Ascending aorta (tissue), 2 donors: ENCODE results near the gene PRKCB. TPM values are rescaled to one million over a fixed set of nuclear protein-coding genes. Genes with fewer than 3 reads are reported as not detected.
"Not testable (repeated sequence)": the region's sequence is repeated elsewhere in the genome, so short reads cannot be mapped to it uniquely, and the experiment has no call there.

Experiments
- DNase-seq, 2 donors: peaks; one replicate each; pipeline ENCODE4 v3.0.0-alpha.2; 2019; ENCODE audit warnings: low spot score in 2 of 2
- H3K27ac ChIP-seq, 2 donors: fragments of 200-600 bp; sonication (generic); one replicate each; pipeline ENCODE4 v1.5.1; 2016 to 2017; ENCODE audit warnings: mild to moderate bottlenecking in 1 of 2
- H3K27me3 ChIP-seq: fragments of 200-600 bp; sonication (generic); one replicate; pipeline ENCODE4 v1.5.1; 2017
- H3K36me3 ChIP-seq, 2 donors: fragments of 200-600 bp; sonication (generic); one replicate each; pipeline ENCODE4 v1.5.1; 2016
- H3K4me1 ChIP-seq, 2 donors: fragments of 200-600 bp; sonication (generic); one replicate each; pipeline ENCODE4 v1.5.1; 2016 to 2017; ENCODE audit warnings: mild to moderate bottlenecking in 1 of 2
- H3K4me3 ChIP-seq, 2 donors: fragments of 200-600 bp; sonication (generic); one replicate each; pipeline ENCODE4 v1.5.1; 2016 to 2017; ENCODE audit warnings: mild to moderate bottlenecking in 1 of 2
- H3K9me3 ChIP-seq, 2 donors: fragments of 200-600 bp; sonication (generic); one replicate each; pipeline ENCODE4 v1.5.1; 2016
- intact Hi-C: fragments of 100-400 bp; cut with DNase I; formaldehyde crosslinking; loops from one replicate; pipeline ENCODE4 v1.15.1; 2023
- total RNA-seq: library from RNA; depleted of rRNA; stranded (reverse); fragments of >200 nt; gene quantifications from one replicate; pipeline ENCODE4 v1.1.0, GENCODE V29; 2016
- TF ChIP-seq, protein P1 (sequence below), 3 experiments: fragments of 200-600 bp in 2 of 3; fragments of 450-650 bp in 1 of 3; sonication (generic) in 2 of 3; IDR thresholded peaks; one replicate each; pipeline ENCODE4 v1.5.1; 2016 to 2019; ENCODE audit warnings: antibody characterized with exemption in 3 of 3, mild to moderate bottlenecking in 1 of 3, moderate library complexity in 1 of 3

PRKCB gene
- total RNA-seq, 1 donor from 2014 or later, result 1.2 TPM

DNA sequence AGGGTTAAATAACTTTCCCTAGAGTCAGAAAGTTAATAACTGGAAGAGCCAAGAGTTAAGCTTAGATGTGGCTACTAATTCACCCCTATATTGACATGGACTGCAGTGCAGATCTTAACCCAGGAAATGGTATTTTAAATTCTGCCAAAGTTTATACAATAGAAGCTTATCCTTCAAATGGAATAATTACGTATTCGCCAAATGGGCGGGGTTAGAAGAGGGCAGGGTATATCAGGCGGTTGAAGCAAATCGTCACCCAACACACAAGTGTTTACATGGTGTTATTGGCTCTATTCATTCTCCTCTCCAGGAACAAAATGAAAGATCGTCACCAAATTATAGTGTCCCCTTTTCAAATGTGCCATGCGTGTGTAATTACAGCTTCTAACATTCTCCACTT is 182.7 kb downstream of the PRKCB start:
- TF ChIP-seq, protein P1, sequence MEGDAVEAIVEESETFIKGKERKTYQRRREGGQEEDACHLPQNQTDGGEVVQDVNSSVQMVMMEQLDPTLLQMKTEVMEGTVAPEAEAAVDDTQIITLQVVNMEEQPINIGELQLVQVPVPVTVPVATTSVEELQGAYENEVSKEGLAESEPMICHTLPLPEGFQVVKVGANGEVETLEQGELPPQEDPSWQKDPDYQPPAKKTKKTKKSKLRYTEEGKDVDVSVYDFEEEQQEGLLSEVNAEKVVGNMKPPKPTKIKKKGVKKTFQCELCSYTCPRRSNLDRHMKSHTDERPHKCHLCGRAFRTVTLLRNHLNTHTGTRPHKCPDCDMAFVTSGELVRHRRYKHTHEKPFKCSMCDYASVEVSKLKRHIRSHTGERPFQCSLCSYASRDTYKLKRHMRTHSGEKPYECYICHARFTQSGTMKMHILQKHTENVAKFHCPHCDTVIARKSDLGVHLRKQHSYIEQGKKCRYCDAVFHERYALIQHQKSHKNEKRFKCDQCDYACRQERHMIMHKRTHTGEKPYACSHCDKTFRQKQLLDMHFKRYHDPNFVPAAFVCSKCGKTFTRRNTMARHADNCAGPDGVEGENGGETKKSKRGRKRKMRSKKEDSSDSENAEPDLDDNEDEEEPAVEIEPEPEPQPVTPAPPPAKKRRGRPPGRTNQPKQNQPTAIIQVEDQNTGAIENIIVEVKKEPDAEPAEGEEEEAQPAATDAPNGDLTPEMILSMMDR (IDR thresholded peaks at IDR 0.05), result no peak

DNA sequence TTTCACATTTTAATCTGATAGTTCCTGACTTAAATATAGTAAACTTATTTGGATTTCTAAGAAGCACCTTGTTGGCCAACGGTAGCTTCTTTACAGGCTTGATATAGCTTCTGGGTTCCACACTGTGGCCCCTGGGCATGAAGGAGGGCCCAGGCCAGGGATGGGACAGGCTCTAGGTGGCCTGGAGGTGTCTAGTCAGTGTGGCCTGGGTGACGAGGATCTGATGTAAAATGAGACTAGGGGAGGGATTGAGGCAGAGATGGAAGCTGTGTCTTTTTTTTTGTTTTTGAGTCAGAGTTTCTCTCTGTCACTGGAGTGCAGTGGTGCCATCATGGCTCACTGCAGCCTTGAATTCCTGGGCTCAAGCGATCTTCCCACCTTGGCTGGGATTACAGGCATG is 187.0 kb downstream of the PRKCB start:
- TF ChIP-seq, protein P1 (IDR thresholded peaks at IDR 0.05), result no peak
- no peaks in the 10 kb centered on the region for H3K4me1 ChIP-seq
- no peak for DNase-seq
- no peaks in the 10 kb centered on the region for H3K9me3 ChIP-seq
- no peaks in the 10 kb centered on the region for H3K27me3 ChIP-seq
- no peak overlapping the region for H3K4me3 ChIP-seq
- H3K27ac ChIP-seq, result no peak overlapping the region
- no peaks in the 10 kb centered on the region for H3K36me3 ChIP-seq
- intact Hi-C loops, result no loop called here

More for the DNA sequence above, 182.7 kb downstream of the PRKCB start:
- Histone ChIP-seq H3K4me3 (no peak overlapping the region), H3K9me3 (no peaks in the 10 kb centered on the region), H3K36me3 (no peaks in the 10 kb centered on the region), H3K27me3 (no peaks in the 10 kb centered on the region), H3K4me1 (no peaks in the 10 kb centered on the region), H3K27ac (no peak overlapping the region)
- intact Hi-C loops, result no loop called here
- DNase-seq, result no peak

GRCh38 chr16:24023621-24024020 is 187.8 kb downstream of the PRKCB start:
- no peak for DNase-seq
- no peak overlapping the region for H3K4me3 ChIP-seq
- no peak overlapping the region for H3K27ac ChIP-seq
- intact Hi-C loops, result no loop called here
- no peaks in the 10 kb centered on the region for H3K9me3 ChIP-seq
- no peaks in the 10 kb centered on the region for H3K4me1 ChIP-seq
- H3K36me3 ChIP-seq, result no peaks in the 10 kb centered on the region
- TF ChIP-seq, protein P1 (IDR thresholded peaks at IDR 0.05), result no peak
- H3K27me3 ChIP-seq, result no peaks in the 10 kb centered on the region

GRCh38 chr16:24024971-24025370 is 189.2 kb downstream of the PRKCB start:
- Histone ChIP-seq H3K27me3 (no peaks in the 10 kb centered on the region), H3K27ac (no peak overlapping the region), H3K4me3 (no peak overlapping the region), H3K4me1 (no peaks in the 10 kb centered on the region), H3K36me3 (no peaks in the 10 kb centered on the region), H3K9me3 (no peaks in the 10 kb centered on the region)
- DNase-seq, result no peak
- intact Hi-C loops, result no loop called here
- TF ChIP-seq, protein P1 (IDR thresholded peaks at IDR 0.05), result no peak

DNA sequence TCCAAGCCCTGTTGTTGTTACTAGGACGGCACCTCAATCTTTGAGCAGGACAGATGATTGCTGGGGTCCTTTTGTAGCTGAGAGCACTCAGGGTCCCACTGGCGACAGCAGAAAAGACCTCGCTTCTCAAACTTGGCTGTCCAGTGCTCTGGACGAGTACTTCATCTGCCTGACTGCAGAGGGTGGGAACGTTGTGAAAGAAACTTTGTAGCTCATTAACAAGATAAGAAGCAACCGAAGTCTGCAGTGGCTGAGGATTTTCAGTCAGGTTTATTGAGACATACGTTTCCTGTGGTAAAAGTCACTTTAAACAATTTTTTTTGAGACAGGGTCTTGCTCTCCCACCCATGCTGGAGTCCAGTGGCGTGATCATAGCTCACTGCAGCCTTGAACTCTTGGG is 191.7 kb downstream of the PRKCB start:
- H3K4me3 ChIP-seq, result no peak overlapping the region
- H3K36me3 ChIP-seq, result no peaks in the 10 kb centered on the region
- no peak for DNase-seq
- TF ChIP-seq, protein P1 (IDR thresholded peaks at IDR 0.05), result no peak
- H3K27me3 ChIP-seq, result no peaks in the 10 kb centered on the region
- H3K9me3 ChIP-seq, result no peaks in the 10 kb centered on the region
- no peak overlapping the region for H3K27ac ChIP-seq
- H3K4me1 ChIP-seq, result no peaks in the 10 kb centered on the region
- intact Hi-C loops, result no loop called here

DNA sequence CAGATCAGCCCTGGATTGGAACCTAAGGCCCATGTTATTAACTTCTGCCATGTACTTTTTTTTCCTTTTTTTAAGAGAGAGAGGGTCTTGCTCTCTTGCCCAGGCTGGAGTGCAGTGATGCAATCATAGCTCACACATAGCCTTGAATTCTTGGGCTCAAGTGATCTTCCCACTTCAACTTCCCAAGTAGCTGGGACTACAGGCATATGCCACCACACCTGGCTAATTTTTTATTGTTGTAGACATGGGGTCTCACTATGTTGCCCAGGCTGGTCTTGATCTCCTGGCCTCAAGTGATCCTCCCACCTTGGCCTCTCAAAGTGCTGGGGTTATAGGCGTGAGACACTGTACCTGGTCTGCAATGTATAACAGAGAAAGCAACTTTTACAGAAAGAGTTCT is 194.1 kb downstream of the PRKCB start:
- not testable (repeated sequence) for H3K4me3 ChIP-seq, DNase-seq, H3K4me1 ChIP-seq, H3K9me3 ChIP-seq, H3K27ac ChIP-seq, H3K36me3 ChIP-seq, H3K27me3 ChIP-seq
- intact Hi-C loops, result loop anchor here (10.0 kb wide), 1 partner anchor 355 kb away; the partner anchor contains the start of gene PLK1
